Measurements from ENCODE around the gene MCMBP. TPM values are rescaled to one million over a fixed set of nuclear protein-coding genes. Genes with fewer than 3 reads are reported as not detected.
"Not testable (repeated sequence)": the region's sequence is repeated elsewhere in the genome, so short reads cannot be mapped to it uniquely, and the experiment has no call there.

Gene MCMBP
- total RNA-seq, 1 donor from 2014 or later: 43.4 TPM

DNA sequence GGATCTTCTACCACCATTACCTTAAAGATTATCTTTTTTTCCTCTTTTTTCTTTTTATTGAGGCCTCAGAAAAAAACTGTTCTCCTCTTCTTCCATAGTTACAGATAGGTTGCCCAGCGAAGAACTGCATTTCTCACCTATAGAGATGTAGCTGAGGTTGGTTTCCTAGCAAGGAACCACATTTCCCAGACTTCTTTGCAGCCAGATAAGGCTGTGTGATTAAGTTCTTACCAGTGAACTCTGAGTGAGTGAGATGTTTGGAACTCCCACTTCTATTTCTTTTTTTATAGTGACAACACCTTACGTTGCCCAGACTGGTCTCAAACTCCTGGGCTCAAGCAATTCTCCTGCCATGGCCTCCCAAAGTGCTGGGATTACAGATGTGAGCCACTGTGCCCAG lies 5.9 kb upstream of the MCMBP start:
- TF ChIP-seq, protein P1, sequence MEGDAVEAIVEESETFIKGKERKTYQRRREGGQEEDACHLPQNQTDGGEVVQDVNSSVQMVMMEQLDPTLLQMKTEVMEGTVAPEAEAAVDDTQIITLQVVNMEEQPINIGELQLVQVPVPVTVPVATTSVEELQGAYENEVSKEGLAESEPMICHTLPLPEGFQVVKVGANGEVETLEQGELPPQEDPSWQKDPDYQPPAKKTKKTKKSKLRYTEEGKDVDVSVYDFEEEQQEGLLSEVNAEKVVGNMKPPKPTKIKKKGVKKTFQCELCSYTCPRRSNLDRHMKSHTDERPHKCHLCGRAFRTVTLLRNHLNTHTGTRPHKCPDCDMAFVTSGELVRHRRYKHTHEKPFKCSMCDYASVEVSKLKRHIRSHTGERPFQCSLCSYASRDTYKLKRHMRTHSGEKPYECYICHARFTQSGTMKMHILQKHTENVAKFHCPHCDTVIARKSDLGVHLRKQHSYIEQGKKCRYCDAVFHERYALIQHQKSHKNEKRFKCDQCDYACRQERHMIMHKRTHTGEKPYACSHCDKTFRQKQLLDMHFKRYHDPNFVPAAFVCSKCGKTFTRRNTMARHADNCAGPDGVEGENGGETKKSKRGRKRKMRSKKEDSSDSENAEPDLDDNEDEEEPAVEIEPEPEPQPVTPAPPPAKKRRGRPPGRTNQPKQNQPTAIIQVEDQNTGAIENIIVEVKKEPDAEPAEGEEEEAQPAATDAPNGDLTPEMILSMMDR (IDR thresholded peaks at IDR 0.05; ENCODE audit: insufficient read depth, low read length, severe bottlenecking): no peak
- FAIRE-seq (no peak), DNase-seq (ENCODE audit: low read depth) (no peak)
- no peak overlapping the region for H3K4me3 ChIP-seq (ENCODE audit: low read depth, low read length)
- no peaks in the 10 kb centered on the region for H3K36me3 ChIP-seq (ENCODE audit: control insufficient read depth, insufficient read depth, low read length)
- H3K27me3 ChIP-seq (ENCODE audit: control insufficient read depth, insufficient read depth, low read length): no peaks in the 10 kb centered on the region

DNA sequence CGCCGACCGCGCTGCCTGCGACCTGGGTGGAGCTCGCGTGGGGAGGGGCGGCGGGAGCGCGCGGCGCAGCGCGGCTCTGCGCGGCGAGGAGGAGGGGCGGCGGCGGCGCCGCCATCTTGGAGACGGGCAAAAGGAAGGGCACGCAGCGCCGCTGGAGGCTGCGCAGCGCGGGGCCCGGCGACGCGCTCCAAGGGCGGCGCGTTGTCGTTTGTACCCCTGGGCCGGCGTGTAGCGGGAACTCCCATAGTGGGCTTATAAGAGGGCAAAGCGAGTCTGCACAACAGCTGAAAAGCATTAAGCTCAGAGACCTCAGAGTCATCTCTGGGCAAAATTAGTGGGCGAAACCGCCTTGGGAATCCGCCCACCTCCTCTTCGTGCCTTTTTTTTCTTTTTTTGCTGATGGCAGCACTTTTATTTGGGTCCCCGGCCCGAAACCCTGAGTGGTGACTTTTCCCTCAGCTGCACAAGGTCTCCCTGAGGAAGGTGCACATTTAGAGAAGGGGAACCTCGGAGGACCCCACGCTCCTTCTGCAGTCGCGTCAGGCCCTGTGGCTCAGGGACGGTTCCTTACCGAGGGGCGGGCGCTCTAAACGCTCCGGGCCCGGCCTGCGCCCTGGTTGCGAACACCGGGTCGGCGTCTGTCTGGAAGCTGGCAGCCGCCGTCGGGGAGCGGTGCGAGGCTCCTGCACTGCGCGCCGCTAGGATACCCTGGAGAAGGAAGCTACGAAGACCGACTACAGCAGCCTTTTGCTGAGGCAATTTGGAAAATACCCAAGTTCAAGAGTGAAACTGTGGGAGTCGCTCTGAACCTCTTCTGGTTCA lies 428 bp upstream of the MCMBP start:
- TF ChIP-seq, protein P1 (IDR thresholded peaks at IDR 0.05; ENCODE audit: insufficient read depth, low read length, severe bottlenecking): peak; percentile 6
- no peak for FAIRE-seq
- no peaks in the 10 kb centered on the region for H3K27me3 ChIP-seq (ENCODE audit: control insufficient read depth, insufficient read depth, low read length)
- peak; percentile 66 for DNase-seq (ENCODE audit: low read depth)
- no peaks in the 10 kb centered on the region for H3K36me3 ChIP-seq (ENCODE audit: control insufficient read depth, insufficient read depth, low read length)
- H3K4me3 ChIP-seq (ENCODE audit: low read depth, low read length): peak overlapping the region; percentile 71

DNA sequence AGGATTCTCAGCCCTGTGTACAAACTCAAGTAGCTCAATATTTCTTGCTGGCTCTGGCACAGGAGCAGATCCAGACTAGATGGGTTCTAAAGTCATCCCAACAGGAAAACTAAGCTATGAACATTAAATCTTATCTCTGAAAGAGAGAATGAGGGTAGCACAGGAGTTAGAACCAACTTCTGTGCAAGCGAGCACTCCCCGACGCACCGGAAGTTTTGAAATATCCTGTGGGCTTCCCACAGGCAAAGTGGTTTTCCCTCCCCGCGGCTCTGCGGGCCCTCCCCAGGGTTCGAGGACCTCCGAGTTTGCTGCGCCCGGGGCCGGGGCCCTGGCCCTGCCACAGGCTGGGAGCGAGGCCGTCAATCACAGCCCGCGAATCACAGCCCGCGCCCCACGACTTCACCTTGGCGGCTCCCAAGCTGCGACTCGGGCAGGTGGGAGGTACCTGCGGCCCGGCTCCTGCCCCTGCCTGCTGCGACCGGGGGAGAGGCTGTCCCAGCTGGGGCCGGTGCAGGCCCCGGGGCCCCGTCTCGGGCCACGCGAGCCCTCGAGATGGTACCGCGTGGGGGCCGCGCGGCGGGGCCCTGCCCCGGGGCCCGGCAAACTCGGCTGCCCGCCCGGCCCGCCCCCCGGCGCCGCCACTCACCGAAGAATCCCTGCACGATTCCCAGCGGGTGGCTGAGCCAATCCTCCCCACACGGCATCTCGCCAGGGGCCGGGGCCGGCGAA lies 598 bp downstream of the MCMBP start:
- H3K36me3 ChIP-seq (ENCODE audit: control insufficient read depth, insufficient read depth, low read length): no peaks in the 10 kb centered on the region
- no peak for FAIRE-seq
- TF ChIP-seq, protein P1 (IDR thresholded peaks at IDR 0.05; ENCODE audit: insufficient read depth, low read length, severe bottlenecking): no peak
- H3K4me3 ChIP-seq (ENCODE audit: low read depth, low read length): peak overlapping the region; percentile 71
- DNase-seq (ENCODE audit: low read depth): peak; percentile 32
- H3K27me3 ChIP-seq (ENCODE audit: control insufficient read depth, insufficient read depth, low read length): no peaks in the 10 kb centered on the region

DNA sequence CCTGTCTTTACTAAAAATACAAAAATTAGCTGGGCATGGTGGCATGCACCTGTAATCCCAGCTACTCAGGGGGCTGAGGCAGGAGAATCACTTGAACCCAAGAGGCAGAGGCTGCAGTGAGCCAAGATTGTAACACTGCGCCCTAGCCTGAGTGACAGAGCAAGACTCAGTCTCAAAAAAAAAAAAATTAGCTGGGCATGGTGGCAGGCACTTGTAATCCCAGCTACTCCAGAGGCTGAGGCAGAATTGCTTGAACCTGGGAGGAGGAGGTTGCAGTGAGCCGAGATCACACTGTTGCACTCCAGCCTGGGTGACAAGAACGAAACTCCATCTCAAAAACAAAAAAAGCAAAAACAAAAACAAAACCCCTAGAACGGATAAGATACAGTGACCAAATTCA lies 3.2 kb downstream of the MCMBP start:
- DNase-seq (ENCODE audit: low read depth); H3K36me3 ChIP-seq (ENCODE audit: control insufficient read depth, insufficient read depth, low read length); H3K27me3 ChIP-seq (ENCODE audit: control insufficient read depth, insufficient read depth, low read length); H3K4me3 ChIP-seq (ENCODE audit: low read depth, low read length); FAIRE-seq: not testable (repeated sequence)

DNA sequence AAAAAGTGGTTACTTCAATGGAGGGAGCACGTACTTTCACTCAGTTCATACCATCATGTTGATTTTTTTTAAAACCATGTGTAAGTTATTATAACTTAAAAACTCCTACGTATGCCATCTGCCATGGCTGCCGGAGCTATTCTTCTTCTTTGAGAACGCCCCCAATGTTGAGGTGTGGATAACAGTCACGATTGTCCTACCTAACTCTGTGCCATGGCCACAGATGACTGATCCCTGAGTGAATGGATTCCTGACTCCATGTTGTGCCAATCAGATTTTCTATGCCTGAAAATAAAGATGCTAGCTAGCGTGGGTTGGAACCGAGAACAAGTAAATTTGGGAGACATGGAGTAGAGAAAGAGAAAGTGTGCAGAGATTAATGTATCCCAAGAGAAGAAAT lies 5.3 kb downstream of the MCMBP start:
- no peak for DNase-seq (ENCODE audit: low read depth)
- no peak for FAIRE-seq
- TF ChIP-seq, protein P1 (IDR thresholded peaks at IDR 0.05; ENCODE audit: insufficient read depth, low read length, severe bottlenecking): no peak
- no peak overlapping the region for H3K4me3 ChIP-seq (ENCODE audit: low read depth, low read length)
- H3K36me3 ChIP-seq (ENCODE audit: control insufficient read depth, insufficient read depth, low read length): no peaks in the 10 kb centered on the region
- no peaks in the 10 kb centered on the region for H3K27me3 ChIP-seq (ENCODE audit: control insufficient read depth, insufficient read depth, low read length)

DNA sequence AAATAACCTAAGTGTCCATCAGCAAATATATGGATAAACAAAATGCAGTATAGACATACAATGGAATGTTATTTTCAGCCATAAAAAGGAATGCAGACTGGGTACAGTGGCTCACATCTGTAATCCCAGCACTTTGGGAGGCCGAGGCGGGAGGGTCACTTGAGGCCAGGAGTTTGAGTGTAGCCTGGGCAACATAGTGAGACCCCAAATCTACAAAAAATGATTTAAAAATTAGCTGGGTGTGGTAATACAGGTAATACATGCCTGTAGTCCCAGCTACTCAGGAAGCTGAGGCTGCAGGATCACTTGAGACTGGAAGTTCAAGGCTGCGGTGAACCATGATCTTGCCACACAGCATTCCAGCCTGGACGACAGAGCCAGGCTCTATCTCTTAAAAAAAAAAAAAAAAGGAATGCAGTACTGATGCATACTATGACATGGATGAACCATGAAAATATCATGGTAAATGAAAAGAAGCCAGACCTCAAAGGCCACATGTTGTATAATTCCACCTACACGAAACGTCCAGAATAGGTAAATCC lies 6.9 kb downstream of the MCMBP start:
- DNase-seq (ENCODE audit: low read depth): no peak
- no peak for FAIRE-seq
- Histone ChIP-seq H3K36me3 (ENCODE audit: control insufficient read depth, insufficient read depth, low read length) (no peaks in the 10 kb centered on the region), H3K4me3 (ENCODE audit: low read depth, low read length) (no peak overlapping the region), H3K27me3 (ENCODE audit: control insufficient read depth, insufficient read depth, low read length) (no peaks in the 10 kb centered on the region)
- TF ChIP-seq, protein P1 (IDR thresholded peaks at IDR 0.05; ENCODE audit: insufficient read depth, low read length, severe bottlenecking): no peak
